ENCODE measurements around the gene EFEMP1. TPM values are rescaled to one million over a fixed set of nuclear protein-coding genes. Genes with fewer than 3 reads are reported as not detected.

The EFEMP1 gene, protein sequence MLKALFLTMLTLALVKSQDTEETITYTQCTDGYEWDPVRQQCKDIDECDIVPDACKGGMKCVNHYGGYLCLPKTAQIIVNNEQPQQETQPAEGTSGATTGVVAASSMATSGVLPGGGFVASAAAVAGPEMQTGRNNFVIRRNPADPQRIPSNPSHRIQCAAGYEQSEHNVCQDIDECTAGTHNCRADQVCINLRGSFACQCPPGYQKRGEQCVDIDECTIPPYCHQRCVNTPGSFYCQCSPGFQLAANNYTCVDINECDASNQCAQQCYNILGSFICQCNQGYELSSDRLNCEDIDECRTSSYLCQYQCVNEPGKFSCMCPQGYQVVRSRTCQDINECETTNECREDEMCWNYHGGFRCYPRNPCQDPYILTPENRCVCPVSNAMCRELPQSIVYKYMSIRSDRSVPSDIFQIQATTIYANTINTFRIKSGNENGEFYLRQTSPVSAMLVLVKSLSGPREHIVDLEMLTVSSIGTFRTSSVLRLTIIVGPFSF
- not detected for polyA plus RNA-seq (2012; ENCODE audit: missing spikeins)

GRCh38 chr2:55923091-55923981 lies at the start of gene EFEMP1:
TSS of gene EFEMP1 (minus strand) at chr2:55923782. CDS start at chr2:55922440, 1,342 bp downstream.
- no peak for FAIRE-seq

GRCh38 chr2:55970500-55970899 lies 46.9 kb upstream of the EFEMP1 start:
- DNase-seq (ENCODE audit: insufficient read length) (no peak), FAIRE-seq (no peak)
- TF ChIP-seq POLR2A (IDR thresholded peaks at IDR 0.05; ENCODE audit: low read depth, low read length) (no peak), TAF1 (IDR thresholded peaks at IDR 0.05; ENCODE audit: borderline replicate concordance, low read depth, low read length) (no peak), POLR2AphosphoS5 (IDR thresholded peaks at IDR 0.05; ENCODE audit: low read depth, low read length) (no peak)

More at GRCh38 chr2:55923091-55923981, at the start of gene EFEMP1:
- peak; percentile 1 for DNase-seq (ENCODE audit: insufficient read length)
- TF ChIP-seq POLR2A (IDR thresholded peaks at IDR 0.05; ENCODE audit: low read depth, low read length) (no peak), TAF1 (IDR thresholded peaks at IDR 0.05; ENCODE audit: borderline replicate concordance, low read depth, low read length) (no peak), POLR2AphosphoS5 (IDR thresholded peaks at IDR 0.05; ENCODE audit: low read depth, low read length) (no peak)

GRCh38 chr2:55968941-55969340 lies 45.4 kb upstream of the EFEMP1 start:
- DNase-seq (ENCODE audit: insufficient read length) (no peak), FAIRE-seq (no peak)
- TF ChIP-seq TAF1 (IDR thresholded peaks at IDR 0.05; ENCODE audit: borderline replicate concordance, low read depth, low read length) (no peak), POLR2AphosphoS5 (IDR thresholded peaks at IDR 0.05; ENCODE audit: low read depth, low read length) (no peak), POLR2A (IDR thresholded peaks at IDR 0.05; ENCODE audit: low read depth, low read length) (no peak)

GRCh38 chr2:55966401-55967118 lies 43.0 kb upstream of the EFEMP1 start:
- TF ChIP-seq POLR2A (IDR thresholded peaks at IDR 0.05; ENCODE audit: low read depth, low read length) (no peak), TAF1 (IDR thresholded peaks at IDR 0.05; ENCODE audit: borderline replicate concordance, low read depth, low read length) (no peak), POLR2AphosphoS5 (IDR thresholded peaks at IDR 0.05; ENCODE audit: low read depth, low read length) (no peak)
- FAIRE-seq (no peak), DNase-seq (ENCODE audit: insufficient read length) (no peak)

DNA sequence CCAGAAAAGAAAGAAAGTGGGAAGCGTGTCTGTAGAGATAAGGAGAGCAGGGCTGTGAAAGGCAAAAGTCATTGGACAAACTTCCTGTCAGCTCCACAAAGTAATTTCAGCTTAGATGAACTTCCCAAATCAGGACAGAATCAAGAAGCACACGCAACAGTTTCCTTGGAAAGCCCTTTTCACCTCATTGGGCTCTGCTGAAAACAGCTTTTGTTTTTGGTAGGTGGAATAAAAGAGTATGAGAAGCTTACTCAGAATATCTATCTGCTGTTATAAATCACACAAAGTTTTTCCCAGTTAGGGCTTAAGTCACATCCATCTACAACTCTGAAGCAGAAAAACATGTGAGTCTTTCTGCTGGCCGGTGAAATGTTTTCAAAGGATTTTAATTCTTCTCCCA lies 42.4 kb upstream of the EFEMP1 start:
- FAIRE-seq: no peak
- TF ChIP-seq POLR2A (IDR thresholded peaks at IDR 0.05; ENCODE audit: low read depth, low read length): no peak
- TF ChIP-seq POLR2AphosphoS5 (IDR thresholded peaks at IDR 0.05; ENCODE audit: low read depth, low read length): no peak
- no peak for DNase-seq (ENCODE audit: insufficient read length)

DNA sequence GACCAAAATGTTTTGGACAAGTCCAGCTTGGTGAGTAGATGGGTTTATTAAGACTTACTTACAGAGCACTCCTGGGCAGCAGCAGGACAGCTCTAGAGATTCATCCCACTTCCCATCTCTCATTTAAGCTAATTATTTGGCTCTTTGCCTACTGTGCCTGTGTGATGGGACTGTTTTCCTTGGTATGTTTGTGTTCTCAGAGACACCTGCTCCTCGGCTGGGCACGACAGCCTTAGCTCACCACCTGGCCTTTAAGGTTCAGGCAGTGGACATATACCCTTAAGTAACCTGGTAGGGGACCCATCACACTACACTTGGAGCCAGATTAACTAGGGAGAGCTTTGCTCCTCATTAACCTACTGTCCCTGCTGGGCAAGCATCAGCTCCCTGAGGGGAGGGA lies 41.7 kb upstream of the EFEMP1 start:
- FAIRE-seq (no peak), DNase-seq (ENCODE audit: insufficient read length) (no peak)
- no peak for TF ChIP-seq POLR2AphosphoS5 (IDR thresholded peaks at IDR 0.05; ENCODE audit: low read depth, low read length)
- TF ChIP-seq TAF1 (IDR thresholded peaks at IDR 0.05; ENCODE audit: borderline replicate concordance, low read depth, low read length): no peak
- no peak for TF ChIP-seq POLR2A (IDR thresholded peaks at IDR 0.05; ENCODE audit: low read depth, low read length)

GRCh38 chr2:55962915-55963314 lies 39.3 kb upstream of the EFEMP1 start:
- DNase-seq (ENCODE audit: insufficient read length) (no peak), FAIRE-seq (no peak)
- no peak for TF ChIP-seq POLR2A (IDR thresholded peaks at IDR 0.05; ENCODE audit: low read depth, low read length)
- TF ChIP-seq TAF1 (IDR thresholded peaks at IDR 0.05; ENCODE audit: borderline replicate concordance, low read depth, low read length): no peak
- TF ChIP-seq POLR2AphosphoS5 (IDR thresholded peaks at IDR 0.05; ENCODE audit: low read depth, low read length): no peak

GRCh38 chr2:55961318-55961911 lies 37.8 kb upstream of the EFEMP1 start:
- TF ChIP-seq TAF1 (IDR thresholded peaks at IDR 0.05; ENCODE audit: borderline replicate concordance, low read depth, low read length): no peak
- TF ChIP-seq POLR2AphosphoS5 (IDR thresholded peaks at IDR 0.05; ENCODE audit: low read depth, low read length): no peak
- no peak for TF ChIP-seq POLR2A (IDR thresholded peaks at IDR 0.05; ENCODE audit: low read depth, low read length)
- DNase-seq (ENCODE audit: insufficient read length): no peak
- no peak for FAIRE-seq

DNA sequence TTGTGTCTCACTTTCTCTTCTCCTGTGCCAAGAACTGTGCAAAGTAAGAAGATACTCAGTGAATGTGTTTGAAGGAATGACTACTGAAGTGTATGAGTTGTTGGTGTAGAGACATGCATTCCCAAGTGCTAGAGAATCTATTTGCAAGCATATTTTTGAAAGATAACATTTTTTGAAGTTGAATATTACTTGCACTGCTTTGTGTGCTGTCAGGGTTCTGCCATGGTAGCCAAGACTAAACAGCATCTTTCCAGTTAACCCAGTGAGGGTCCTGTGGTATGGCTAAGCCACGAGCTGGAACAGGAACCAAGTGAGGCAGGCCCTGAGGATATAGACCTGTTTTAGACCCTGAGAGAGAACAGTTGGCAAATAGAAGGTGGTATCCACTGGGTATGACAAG lies 35.2 kb upstream of the EFEMP1 start:
- DNase-seq (ENCODE audit: insufficient read length): no peak
- no peak for TF ChIP-seq POLR2A (IDR thresholded peaks at IDR 0.05; ENCODE audit: low read depth, low read length)
- TF ChIP-seq TAF1 (IDR thresholded peaks at IDR 0.05; ENCODE audit: borderline replicate concordance, low read depth, low read length): no peak
- TF ChIP-seq POLR2AphosphoS5 (IDR thresholded peaks at IDR 0.05; ENCODE audit: low read depth, low read length): no peak
- no peak for FAIRE-seq

- DNase-seq (ENCODE audit: insufficient read length) (no peak), FAIRE-seq (no peak)
- TF ChIP-seq POLR2A (IDR thresholded peaks at IDR 0.05; ENCODE audit: low read depth, low read length) (no peak), POLR2AphosphoS5 (IDR thresholded peaks at IDR 0.05; ENCODE audit: low read depth, low read length) (no peak), TAF1 (IDR thresholded peaks at IDR 0.05; ENCODE audit: borderline replicate concordance, low read depth, low read length) (no peak)
Measured at GRCh38 chr2:55957142-55957541, 33.6 kb upstream of the EFEMP1 start.

Measured in GM12892 (cell line).